Measurements from ENCODE around the gene DOCK1. TPM values are rescaled to one million over a fixed set of nuclear protein-coding genes. Genes with fewer than 3 reads are reported as not detected.

Gene DOCK1
- total RNA-seq, 1 donor from 2014 or later: 74.8 TPM

DNA sequence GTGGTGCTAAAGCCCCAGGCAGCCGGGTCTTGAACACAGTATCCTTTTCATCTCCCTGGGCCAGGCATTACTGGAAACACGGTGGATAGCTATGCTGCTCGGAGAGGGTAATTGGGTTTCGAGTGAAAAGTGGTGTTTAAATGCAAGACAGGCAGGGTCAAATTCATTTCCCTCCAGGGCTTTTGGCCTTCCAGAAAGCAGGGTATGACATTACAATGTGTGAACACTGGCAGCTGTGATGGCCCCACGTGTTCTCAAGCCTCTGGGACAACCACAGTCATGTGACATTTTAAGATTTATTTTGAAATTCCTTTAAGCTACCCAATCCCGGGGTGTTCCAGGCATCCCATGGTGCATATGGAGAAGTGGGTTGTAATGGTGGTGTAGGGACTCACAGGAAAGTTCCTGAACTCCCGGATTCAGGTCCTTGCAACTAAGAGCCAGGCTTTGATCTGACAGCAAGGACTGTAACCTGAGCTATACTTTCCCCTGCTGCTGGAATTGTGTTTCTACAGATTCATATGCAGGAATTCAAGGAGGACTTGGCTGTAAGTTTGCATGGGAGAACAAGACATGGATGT lies 244.4 kb downstream of the DOCK1 start:
- no peaks in the 10 kb centered on the region for H3K36me3 Mint-ChIP-seq
- H3K27ac Mint-ChIP-seq: no peak overlapping the region
- H3K4me3 Mint-ChIP-seq: no peak overlapping the region
- no peaks in the 10 kb centered on the region for H3K27me3 Mint-ChIP-seq (ENCODE audit: low read depth)
- TF ChIP-seq, protein P1, sequence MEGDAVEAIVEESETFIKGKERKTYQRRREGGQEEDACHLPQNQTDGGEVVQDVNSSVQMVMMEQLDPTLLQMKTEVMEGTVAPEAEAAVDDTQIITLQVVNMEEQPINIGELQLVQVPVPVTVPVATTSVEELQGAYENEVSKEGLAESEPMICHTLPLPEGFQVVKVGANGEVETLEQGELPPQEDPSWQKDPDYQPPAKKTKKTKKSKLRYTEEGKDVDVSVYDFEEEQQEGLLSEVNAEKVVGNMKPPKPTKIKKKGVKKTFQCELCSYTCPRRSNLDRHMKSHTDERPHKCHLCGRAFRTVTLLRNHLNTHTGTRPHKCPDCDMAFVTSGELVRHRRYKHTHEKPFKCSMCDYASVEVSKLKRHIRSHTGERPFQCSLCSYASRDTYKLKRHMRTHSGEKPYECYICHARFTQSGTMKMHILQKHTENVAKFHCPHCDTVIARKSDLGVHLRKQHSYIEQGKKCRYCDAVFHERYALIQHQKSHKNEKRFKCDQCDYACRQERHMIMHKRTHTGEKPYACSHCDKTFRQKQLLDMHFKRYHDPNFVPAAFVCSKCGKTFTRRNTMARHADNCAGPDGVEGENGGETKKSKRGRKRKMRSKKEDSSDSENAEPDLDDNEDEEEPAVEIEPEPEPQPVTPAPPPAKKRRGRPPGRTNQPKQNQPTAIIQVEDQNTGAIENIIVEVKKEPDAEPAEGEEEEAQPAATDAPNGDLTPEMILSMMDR (IDR thresholded peaks at IDR 0.05; ENCODE audit: unreplicated experiment): no peak
- H3K4me1 Mint-ChIP-seq: peaks cover 5% of the 10 kb centered on the region
- no peak for DNase-seq (ENCODE audit: low spot score in 2 of 2, unreplicated experiment in 2 of 2)
- no peaks in the 10 kb centered on the region for H3K9me3 Mint-ChIP-seq

DNA sequence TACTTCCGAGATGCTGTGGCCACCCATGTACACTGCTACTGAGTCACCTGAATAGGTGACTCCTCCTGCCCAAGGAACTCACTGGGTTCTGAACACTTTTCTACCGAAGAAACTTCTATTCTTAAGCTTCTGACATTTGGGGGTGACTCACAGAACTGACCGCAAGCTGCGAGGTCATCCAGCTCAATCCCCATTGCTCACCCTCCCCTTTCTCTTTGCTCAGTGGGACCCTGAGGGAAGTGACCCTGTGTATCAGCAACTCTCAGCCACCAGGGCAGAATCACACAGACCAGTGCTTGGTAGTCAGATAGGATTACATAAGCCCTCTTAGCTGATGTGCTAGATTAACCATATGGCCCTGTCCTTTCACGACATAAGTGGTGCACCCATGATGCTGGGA lies 244.9 kb downstream of the DOCK1 start:
- Mint-ChIP-seq H3K27me3 (ENCODE audit: low read depth) (no peaks in the 10 kb centered on the region), H3K9me3 (no peaks in the 10 kb centered on the region), H3K27ac (no peak overlapping the region), H3K4me1 (peaks cover 5% of the 10 kb centered on the region), H3K4me3 (no peak overlapping the region), H3K36me3 (no peaks in the 10 kb centered on the region)
- no peak for DNase-seq (ENCODE audit: low spot score in 2 of 2, unreplicated experiment in 2 of 2)
- TF ChIP-seq, protein P1 (IDR thresholded peaks at IDR 0.05; ENCODE audit: unreplicated experiment): no peak

GRCh38 chr10:127151541-127151940 lies 246.3 kb downstream of the DOCK1 start:
- peaks cover 5% of the 10 kb centered on the region for H3K4me1 Mint-ChIP-seq
- H3K27me3 Mint-ChIP-seq (ENCODE audit: low read depth): no peaks in the 10 kb centered on the region
- H3K4me3 Mint-ChIP-seq: no peak overlapping the region
- H3K27ac Mint-ChIP-seq: no peak overlapping the region
- H3K9me3 Mint-ChIP-seq: no peaks in the 10 kb centered on the region
- DNase-seq (ENCODE audit: low spot score in 2 of 2, unreplicated experiment in 2 of 2): no peak
- no peaks in the 10 kb centered on the region for H3K36me3 Mint-ChIP-seq
- TF ChIP-seq, protein P1 (IDR thresholded peaks at IDR 0.05; ENCODE audit: unreplicated experiment): no peak

DNA sequence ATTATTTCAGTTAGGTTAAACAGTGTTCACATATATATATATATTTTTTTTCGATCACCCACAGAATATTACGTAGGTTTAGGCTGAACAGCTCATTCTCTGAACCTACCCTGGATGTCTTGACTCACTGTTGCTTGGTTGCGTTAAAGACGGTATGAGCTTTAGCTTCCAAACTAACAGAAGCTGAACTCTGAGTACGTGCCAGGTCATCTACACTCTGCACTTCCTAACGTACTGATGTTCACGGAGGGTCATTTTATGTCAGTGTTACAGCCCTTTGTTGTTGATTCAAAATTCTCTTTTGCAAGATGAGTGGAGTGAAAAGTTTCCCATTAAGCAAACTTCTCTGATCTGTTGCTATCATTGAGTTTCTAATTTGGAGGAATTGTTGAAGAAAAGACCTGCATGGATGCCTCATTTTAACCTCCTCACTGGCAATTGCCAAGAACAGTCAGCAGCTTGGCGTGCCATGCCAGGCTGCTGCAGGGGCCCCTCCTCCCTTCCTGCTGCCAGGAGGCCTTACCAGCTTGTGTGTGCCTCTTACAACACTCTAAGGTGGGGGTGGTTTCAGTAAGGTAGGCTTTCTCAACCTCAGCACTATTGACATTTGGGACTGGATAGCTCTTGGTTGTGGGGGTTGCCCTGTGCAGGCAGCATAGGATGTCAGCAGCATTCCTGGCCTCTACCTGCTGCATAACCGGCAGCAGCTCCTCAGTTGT lies 246.9 kb downstream of the DOCK1 start:
- Mint-ChIP-seq H3K27ac (no peak overlapping the region), H3K36me3 (no peaks in the 10 kb centered on the region), H3K4me3 (no peak overlapping the region), H3K4me1 (peaks cover 5% of the 10 kb centered on the region), H3K9me3 (no peaks in the 10 kb centered on the region), H3K27me3 (ENCODE audit: low read depth) (no peaks in the 10 kb centered on the region)
- TF ChIP-seq, protein P1 (IDR thresholded peaks at IDR 0.05; ENCODE audit: unreplicated experiment): no peak
- DNase-seq (ENCODE audit: low spot score in 2 of 2, unreplicated experiment in 2 of 2): no peak

DNA sequence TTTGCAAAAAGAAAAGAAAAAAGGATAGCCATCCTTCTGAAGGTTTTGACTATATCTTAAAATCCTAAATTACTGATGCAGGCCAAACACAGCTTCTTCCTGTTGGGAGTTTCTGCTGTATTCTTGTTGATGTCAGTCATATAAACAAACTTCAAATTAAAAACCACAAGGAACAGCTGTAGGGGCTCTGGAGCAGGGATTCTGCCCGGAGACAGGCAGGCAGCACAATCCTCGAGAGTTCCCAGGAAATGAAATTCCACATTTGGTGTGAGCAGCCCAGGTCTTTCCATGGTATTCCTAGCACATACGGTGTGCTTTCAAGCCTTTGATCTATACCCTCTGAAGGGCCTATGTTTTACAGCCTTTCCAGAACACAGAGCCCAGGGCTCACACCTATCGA lies 248.0 kb downstream of the DOCK1 start:
- Mint-ChIP-seq H3K9me3 (no peaks in the 10 kb centered on the region), H3K36me3 (no peaks in the 10 kb centered on the region), H3K4me1 (peaks cover 5% of the 10 kb centered on the region), H3K27me3 (ENCODE audit: low read depth) (no peaks in the 10 kb centered on the region), H3K4me3 (no peak overlapping the region), H3K27ac (no peak overlapping the region)
- no peak for DNase-seq (ENCODE audit: low spot score in 2 of 2, unreplicated experiment in 2 of 2)
- TF ChIP-seq, protein P1 (IDR thresholded peaks at IDR 0.05; ENCODE audit: unreplicated experiment): no peak

Measured in mesothelial cell of epicardium (in vitro differentiated cells).